Measurements from ENCODE around the gene DYSF.

DNA sequence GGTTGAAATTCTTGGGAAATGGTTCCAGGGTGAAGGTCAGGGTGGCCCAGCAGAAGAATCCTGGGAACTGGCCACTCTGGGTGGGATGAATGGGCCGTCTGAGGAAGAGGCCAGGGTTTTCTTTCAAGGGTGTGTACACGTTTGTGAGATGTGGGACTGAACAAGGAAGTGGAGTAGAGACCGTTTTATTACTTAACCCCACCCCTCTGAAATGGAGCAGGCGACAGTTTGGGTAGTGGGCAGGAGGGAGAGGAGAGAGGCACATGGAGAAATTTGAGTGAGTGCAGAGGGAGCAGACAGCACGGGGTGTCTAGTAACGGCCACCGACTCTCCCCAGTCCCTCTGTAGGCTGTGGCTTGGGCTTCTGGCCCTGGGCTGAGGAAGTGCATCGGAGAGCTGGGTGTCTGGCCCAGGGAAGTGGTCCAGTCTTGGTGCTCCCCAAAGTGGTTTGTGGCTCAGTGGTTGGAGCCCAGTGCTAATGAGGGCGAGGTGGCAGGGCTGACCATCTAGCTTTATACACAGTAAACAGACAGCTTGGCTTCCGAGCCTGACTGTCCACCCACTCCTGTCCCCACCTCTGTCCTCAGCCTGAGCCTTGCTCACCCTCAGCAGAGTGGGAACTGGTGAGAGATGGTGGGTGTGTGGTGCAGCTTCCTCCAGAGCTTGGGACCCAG, 135.3 kb downstream of the DYSF start:
- no peak for TF ChIP-seq CTCF (conservative IDR thresholded peaks at IDR 0.05; ENCODE audit: low read length)
- TF ChIP-seq EZH2phosphoT487 (IDR thresholded peaks at IDR 0.05; ENCODE audit: borderline replicate concordance) = no peak
